Fibroblast of mammary gland (primary cell): ENCODE data around the gene NINL.
"Not testable (repeated sequence)": the region's sequence is repeated elsewhere in the genome, so short reads cannot be mapped to it uniquely, and the experiment has no call there.

Experiments
- DNase-seq: peaks from one replicate; pipeline ENCODE4 v3.0.0-alpha.2; 2010; ENCODE audit warnings: low read depth
- H3K4me3 ChIP-seq: 2 replicates; pipeline ENCODE4 v1.5.1; 2011; ENCODE audit warnings: low read depth, mild to moderate bottlenecking, low read length, moderate library complexity; ENCODE audit not compliant: control insufficient read depth
- CTCF ChIP-seq: conservative IDR thresholded peaks from 2 replicates; pipeline ENCODE4 v1.5.1; 2011; ENCODE audit warnings: low read depth, low read length, inconsistent platforms; ENCODE audit not compliant: control insufficient read depth, insufficient read depth

The NINL gene

GRCh38 chr20:25606094-25606695 lies 20.9 kb upstream of the NINL start:
- TF ChIP-seq CTCF: no peak
- no peak overlapping the region for H3K4me3 ChIP-seq
- DNase-seq: no peak

- peak; percentile 27 for DNase-seq
These were observed 19.8 kb upstream of the NINL start for GRCh38 chr20:25605148-25605547.

GRCh38 chr20:25604611-25605010 lies 19.3 kb upstream of the NINL start:
- H3K4me3 ChIP-seq: no peak overlapping the region
- DNase-seq: no peak
- TF ChIP-seq CTCF: no peak

More at GRCh38 chr20:25605148-25605547, 19.8 kb upstream of the NINL start:
- H3K4me3 ChIP-seq: no peak overlapping the region
- TF ChIP-seq CTCF: no peak

GRCh38 chr20:25602914-25603309 lies 17.6 kb upstream of the NINL start:
- DNase-seq, H3K4me3 ChIP-seq: not testable (repeated sequence)

- not testable (repeated sequence) for H3K4me3 ChIP-seq, DNase-seq
These were observed 17.0 kb upstream of the NINL start for GRCh38 chr20:25602191-25602913.

GRCh38 chr20:25601659-25602058 lies 16.3 kb upstream of the NINL start:
- DNase-seq: no peak
- TF ChIP-seq CTCF: no peak
- no peak overlapping the region for H3K4me3 ChIP-seq

- peak; percentile 33 for DNase-seq
- no peak for TF ChIP-seq CTCF
- no peak overlapping the region for H3K4me3 ChIP-seq
These were observed 15.3 kb upstream of the NINL start for GRCh38 chr20:25600632-25601031.
